Measurements from ENCODE around the gene PFDN2. TPM values are rescaled to one million over a fixed set of nuclear protein-coding genes. Genes with fewer than 3 reads are reported as not detected.

The PFDN2 gene
- total and polyA plus RNA-seq, 10 of the 15 experiments (the other 5 are each of a cell fraction or from before 2014, with no cell fraction given) = 30.0 to 141 (median 80.5) TPM

DNA sequence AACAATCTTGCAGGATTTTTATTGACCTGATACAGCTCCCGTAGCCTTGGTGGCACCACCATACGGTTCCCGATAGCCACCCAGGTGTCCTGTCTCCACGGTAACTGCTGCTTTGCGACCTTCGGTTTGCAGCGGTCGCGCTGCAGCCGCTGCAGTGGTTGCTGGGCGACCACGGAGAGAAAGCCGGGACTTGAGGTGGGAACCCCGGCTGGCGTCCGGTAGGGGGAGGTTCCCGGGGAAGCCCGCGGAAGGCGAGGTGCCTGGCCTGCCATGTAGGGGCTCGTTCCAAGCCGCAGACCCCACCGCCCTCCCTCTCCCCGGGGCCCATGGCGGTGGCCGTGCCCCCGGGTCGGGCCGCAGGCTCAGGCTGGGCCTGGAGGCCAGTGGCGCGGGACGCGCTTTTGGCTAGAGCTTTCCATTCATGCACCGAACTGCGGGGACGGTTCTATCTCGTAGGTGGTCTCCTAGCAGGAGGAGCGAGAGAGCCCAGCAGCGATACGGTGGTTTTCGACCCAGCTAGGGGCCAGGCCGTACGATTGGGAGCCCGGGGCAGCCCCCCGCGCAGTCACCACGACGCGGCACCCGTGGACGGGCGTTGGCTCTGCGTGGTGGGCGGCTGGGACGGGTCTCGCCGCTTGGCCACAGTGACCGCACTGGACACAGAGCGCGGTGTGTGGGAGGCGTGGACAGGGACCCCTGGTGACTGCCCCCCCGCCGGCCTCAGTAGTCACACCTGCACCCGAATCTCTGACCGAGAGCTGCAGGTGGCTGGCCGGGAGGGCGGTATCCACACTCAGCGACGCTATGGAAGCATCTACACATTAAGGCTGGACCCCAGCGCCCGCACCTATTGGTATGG, 19.4 kb downstream of the PFDN2 start, which contains the start of gene KLHDC9 (continued):
- TF ChIP-seq SIN3A (IDR thresholded peaks at IDR 0.05; ENCODE audit: low read depth, low read length) (0 out of 2 replicates have a peak, but pooled peaks have one; percentile 73), IRF4 (IDR thresholded peaks at IDR 0.05; ENCODE audit: low read depth, low read length) (0 out of 2 replicates have a peak, but pooled peaks have one; percentile 2), RAD21 (IDR thresholded peaks at IDR 0.05; ENCODE audit: insufficient read depth, low read depth, low read length) (no peak), DPF2 (IDR thresholded peaks at IDR 0.05) (peak; percentile 35; the same call in 1 of the 2 replicates), EZH2 (IDR thresholded peaks at IDR 0.05; ENCODE audit: borderline replicate concordance, control insufficient read depth, low read depth, low read length) (no peak), CBFB (IDR thresholded peaks at IDR 0.05; ENCODE audit: low read depth) (0 out of 2 replicates have a peak, but pooled peaks have one; percentile 44), BMI1 (IDR thresholded peaks at IDR 0.05; ENCODE audit: borderline replicate concordance) (peak; percentile 94), RUNX3 (IDR thresholded peaks at IDR 0.05; ENCODE audit: low read length) (peak; percentile 29; the same call in 1 of the 2 replicates), CHD2 (IDR thresholded peaks at IDR 0.05; ENCODE audit: borderline replicate concordance, low read depth, low read length) (no peak), CHD1 (IDR thresholded peaks at IDR 0.05; ENCODE audit: low read depth, low read length) (no peak), CBX5 (IDR thresholded peaks at IDR 0.05; ENCODE audit: low read depth) (no peak), SUPT20H (IDR thresholded peaks at IDR 0.05; ENCODE audit: borderline replicate concordance, control insufficient read depth, low read depth, low read length) (no peak), MXI1 (IDR thresholded peaks at IDR 0.05; ENCODE audit: low read depth, low read length) (peak; percentile 91)
- TF ChIP-seq, protein P1, sequence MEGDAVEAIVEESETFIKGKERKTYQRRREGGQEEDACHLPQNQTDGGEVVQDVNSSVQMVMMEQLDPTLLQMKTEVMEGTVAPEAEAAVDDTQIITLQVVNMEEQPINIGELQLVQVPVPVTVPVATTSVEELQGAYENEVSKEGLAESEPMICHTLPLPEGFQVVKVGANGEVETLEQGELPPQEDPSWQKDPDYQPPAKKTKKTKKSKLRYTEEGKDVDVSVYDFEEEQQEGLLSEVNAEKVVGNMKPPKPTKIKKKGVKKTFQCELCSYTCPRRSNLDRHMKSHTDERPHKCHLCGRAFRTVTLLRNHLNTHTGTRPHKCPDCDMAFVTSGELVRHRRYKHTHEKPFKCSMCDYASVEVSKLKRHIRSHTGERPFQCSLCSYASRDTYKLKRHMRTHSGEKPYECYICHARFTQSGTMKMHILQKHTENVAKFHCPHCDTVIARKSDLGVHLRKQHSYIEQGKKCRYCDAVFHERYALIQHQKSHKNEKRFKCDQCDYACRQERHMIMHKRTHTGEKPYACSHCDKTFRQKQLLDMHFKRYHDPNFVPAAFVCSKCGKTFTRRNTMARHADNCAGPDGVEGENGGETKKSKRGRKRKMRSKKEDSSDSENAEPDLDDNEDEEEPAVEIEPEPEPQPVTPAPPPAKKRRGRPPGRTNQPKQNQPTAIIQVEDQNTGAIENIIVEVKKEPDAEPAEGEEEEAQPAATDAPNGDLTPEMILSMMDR (IDR thresholded peaks at IDR 0.05 in 2 of 3, conservative IDR thresholded peaks at IDR 0.05 in 1 of 3; ENCODE audit: control insufficient read depth in 2 of 3, extremely low read depth in 1 of 3, insufficient read depth in 1 of 3, low read depth in 3 of 3, low read length in 3 of 3) = peak in 2 of 3 experiments; percentile 20 to 22; a peak in 3 of 6 replicates
- TF ChIP-seq, protein P2, sequence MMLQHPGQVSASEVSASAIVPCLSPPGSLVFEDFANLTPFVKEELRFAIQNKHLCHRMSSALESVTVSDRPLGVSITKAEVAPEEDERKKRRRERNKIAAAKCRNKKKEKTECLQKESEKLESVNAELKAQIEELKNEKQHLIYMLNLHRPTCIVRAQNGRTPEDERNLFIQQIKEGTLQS (IDR thresholded peaks at IDR 0.05; ENCODE audit: borderline replicate concordance, extremely low read depth, low read depth, low read length) = peak; percentile 93
- TF ChIP-seq, protein P3, sequence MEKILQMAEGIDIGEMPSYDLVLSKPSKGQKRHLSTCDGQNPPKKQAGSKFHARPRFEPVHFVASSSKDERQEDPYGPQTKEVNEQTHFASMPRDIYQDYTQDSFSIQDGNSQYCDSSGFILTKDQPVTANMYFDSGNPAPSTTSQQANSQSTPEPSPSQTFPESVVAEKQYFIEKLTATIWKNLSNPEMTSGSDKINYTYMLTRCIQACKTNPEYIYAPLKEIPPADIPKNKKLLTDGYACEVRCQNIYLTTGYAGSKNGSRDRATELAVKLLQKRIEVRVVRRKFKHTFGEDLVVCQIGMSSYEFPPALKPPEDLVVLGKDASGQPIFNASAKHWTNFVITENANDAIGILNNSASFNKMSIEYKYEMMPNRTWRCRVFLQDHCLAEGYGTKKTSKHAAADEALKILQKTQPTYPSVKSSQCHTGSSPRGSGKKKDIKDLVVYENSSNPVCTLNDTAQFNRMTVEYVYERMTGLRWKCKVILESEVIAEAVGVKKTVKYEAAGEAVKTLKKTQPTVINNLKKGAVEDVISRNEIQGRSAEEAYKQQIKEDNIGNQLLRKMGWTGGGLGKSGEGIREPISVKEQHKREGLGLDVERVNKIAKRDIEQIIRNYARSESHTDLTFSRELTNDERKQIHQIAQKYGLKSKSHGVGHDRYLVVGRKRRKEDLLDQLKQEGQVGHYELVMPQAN (conservative IDR thresholded peaks at IDR 0.05) = peak; percentile 39
